Measurements from ENCODE around the gene FAM24B. TPM values are rescaled to one million over a fixed set of nuclear protein-coding genes. Genes with fewer than 3 reads are reported as not detected.
A peak's percentile ranks its signal among the peaks of the same experiment; 100 is the strongest.

The FAM24B gene
- total and polyA plus RNA-seq, 7 donors = 0.46 to 1.1 (median 0.93) TPM; not detected in 1

- H3K4me1 ChIP-seq = no peaks in the 10 kb centered on the region
- intact Hi-C loops (cut with DNase I) = no loop called here
- 74 to 84% (median 81%) methylated on average over 2 of the region's 2 CpGs for WGBS, 3 donors
- H3K4me3 ChIP-seq = no peak overlapping the region
- TF ChIP-seq CTCF (IDR thresholded peaks at IDR 0.05) = no peak
- H3K27me3 ChIP-seq (ENCODE audit: insufficient read depth in 3 of 3, low read length in 2 of 3) = no peaks in the 10 kb centered on the region
- no peaks in the 10 kb centered on the region for H3K9me3 ChIP-seq
- H3K36me3 ChIP-seq (ENCODE audit: insufficient read depth in 1 of 2, low read depth in 1 of 2) = no peaks in the 10 kb centered on the region
- DNase-seq (no peak), ATAC-seq (no peak)
- no peak overlapping the region for H3K27ac ChIP-seq
Measured at GRCh38 chr10:122849090-122849489, 30.3 kb downstream of the FAM24B start.

GRCh38 chr10:122847782-122848604 is 31.4 kb downstream of the FAM24B start:
- Histone ChIP-seq H3K36me3 (ENCODE audit: insufficient read depth in 1 of 2, low read depth in 1 of 2) (no peaks in the 10 kb centered on the region), H3K9me3 (peaks cover under 1% of the 10 kb centered on the region), H3K27ac (peak overlapping the region; percentile 30), H3K27me3 (ENCODE audit: insufficient read depth in 3 of 3, low read length in 2 of 3) (no peaks in the 10 kb centered on the region), H3K4me1 (no peaks in the 10 kb centered on the region), H3K4me3 (no peak overlapping the region)
- ATAC-seq (peak in 2 of 4 donors; percentile 52 to 86), DNase-seq (no peak)
- intact Hi-C loops (cut with DNase I) = no loop called here
- no peak for TF ChIP-seq CTCF (IDR thresholded peaks at IDR 0.05)
- 65 to 74% (median 67%) methylated on average over 12 of the region's 12 CpGs for WGBS, 3 donors

- no peaks in the 10 kb centered on the region for H3K4me1 ChIP-seq
- intact Hi-C loops (cut with DNase I) = no loop called here
- H3K27ac ChIP-seq = no peak within 1 kb of the TSS
- no peak for DNase-seq
- WGBS, 3 donors = 75 to 81% (median 80%) methylated on average over 5 of the region's 5 CpGs
- no peaks in the 10 kb centered on the region for H3K36me3 ChIP-seq (ENCODE audit: insufficient read depth in 1 of 2, low read depth in 1 of 2)
- peaks cover 6% of the 10 kb centered on the region for H3K9me3 ChIP-seq
- TF ChIP-seq CTCF (IDR thresholded peaks at IDR 0.05) = no peak
- ATAC-seq = no peak
- no peaks in the 10 kb centered on the region for H3K27me3 ChIP-seq (ENCODE audit: insufficient read depth in 3 of 3, low read length in 2 of 3)
- no peak within 1 kb of the TSS for H3K4me3 ChIP-seq
Measured at GRCh38 chr10:122845783-122846332, 33.5 kb downstream of the FAM24B start, which contains the start of gene CUZD1. CUZD1 (minus strand) TSS chr10:122845857; CDS start chr10:122845843, 14 bp downstream.

- intact Hi-C loops (cut with DNase I) = no loop called here
Measured at GRCh38 chr10:122844146-122844545, 35.2 kb downstream of the FAM24B start.

More at GRCh38 chr10:122844146-122844545, 35.2 kb downstream of the FAM24B start:
- Histone ChIP-seq H3K9me3 (peaks cover 6% of the 10 kb centered on the region), H3K4me1 (no peaks in the 10 kb centered on the region), H3K27me3 (ENCODE audit: insufficient read depth in 3 of 3, low read length in 2 of 3) (no peaks in the 10 kb centered on the region), H3K4me3 (no peak overlapping the region), H3K36me3 (ENCODE audit: insufficient read depth in 1 of 2, low read depth in 1 of 2) (no peaks in the 10 kb centered on the region), H3K27ac (no peak overlapping the region)
- 92 to 96% (median 96%) methylated on average over 4 of the region's 4 CpGs for WGBS, 3 donors
- no peak for ATAC-seq
- DNase-seq = no peak
- no peak for TF ChIP-seq CTCF (IDR thresholded peaks at IDR 0.05)
